Measurements from ENCODE around the gene SETBP1. TPM values are rescaled to one million over a fixed set of nuclear protein-coding genes. Genes with fewer than 3 reads are reported as not detected.

The SETBP1 gene
- total RNA-seq, 1 experiment from 2014 or later = 0.05 TPM

DNA sequence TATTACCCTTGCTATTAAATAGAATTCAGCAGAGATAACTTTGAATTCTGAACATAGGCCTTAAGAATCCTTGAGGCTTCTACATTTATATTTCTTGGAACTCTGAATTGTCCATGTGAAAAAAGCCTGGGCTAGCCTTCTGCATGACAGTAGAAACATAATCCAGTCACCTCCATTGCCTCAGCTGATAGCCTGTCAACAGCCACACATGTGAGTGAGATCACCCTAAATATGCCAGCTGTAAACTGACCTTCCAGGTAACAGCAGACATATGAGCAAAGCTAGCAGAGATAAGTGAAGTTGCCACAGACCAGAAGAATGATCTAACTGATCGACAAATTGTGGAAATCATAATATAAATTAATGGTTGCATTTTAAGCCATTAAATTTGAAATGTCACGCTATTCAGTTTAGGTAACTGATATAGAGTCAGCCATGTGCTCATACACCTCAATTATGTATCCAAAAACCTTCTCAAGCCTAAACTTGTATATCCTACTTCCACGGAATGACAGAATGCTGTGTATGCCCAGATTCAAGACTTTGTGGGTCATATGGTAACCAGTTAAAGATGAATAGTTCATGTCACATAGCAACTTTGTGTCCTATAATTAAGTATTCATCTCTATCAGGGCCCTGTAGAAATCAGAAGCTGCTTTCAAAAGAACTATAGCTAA, 48.1 kb upstream of the SETBP1 start:
- TF ChIP-seq CEBPB (IDR thresholded peaks at IDR 0.05; ENCODE audit: low read depth) (no peak), YY1 (IDR thresholded peaks at IDR 0.05; ENCODE audit: extremely low read depth, insufficient replicate concordance, low read depth, low read length) (no peak), ZBTB33 (IDR thresholded peaks at IDR 0.05; ENCODE audit: extremely low read depth, insufficient replicate concordance, low read length) (no peak), POLR2A (IDR thresholded peaks at IDR 0.05; ENCODE audit: borderline replicate concordance, extremely low read depth, insufficient read depth, insufficient read length) (no peak), CBX3 (IDR thresholded peaks at IDR 0.05; ENCODE audit: low read depth) (no peak), RAD21 (IDR thresholded peaks at IDR 0.05; ENCODE audit: low read depth) (no peak), POLR2AphosphoS5 (IDR thresholded peaks at IDR 0.05; ENCODE audit: low read depth, low read length) (no peak), ELF1 (IDR thresholded peaks at IDR 0.05; ENCODE audit: borderline replicate concordance, low read depth) (no peak), EZH2 (IDR thresholded peaks at IDR 0.05) (no peak), JUND (IDR thresholded peaks at IDR 0.05) (no peak), SRF (IDR thresholded peaks at IDR 0.05; ENCODE audit: low read depth) (no peak), EZH2phosphoT487 (IDR thresholded peaks at IDR 0.05; ENCODE audit: borderline replicate concordance) (no peak), SP1 (IDR thresholded peaks at IDR 0.05; ENCODE audit: low read depth) (no peak), ZNF274 (IDR thresholded peaks at IDR 0.05; ENCODE audit: low read depth, low read length) (no peak), FOSL1 (IDR thresholded peaks at IDR 0.05; ENCODE audit: low read depth) (no peak)
- TF ChIP-seq, protein P1, sequence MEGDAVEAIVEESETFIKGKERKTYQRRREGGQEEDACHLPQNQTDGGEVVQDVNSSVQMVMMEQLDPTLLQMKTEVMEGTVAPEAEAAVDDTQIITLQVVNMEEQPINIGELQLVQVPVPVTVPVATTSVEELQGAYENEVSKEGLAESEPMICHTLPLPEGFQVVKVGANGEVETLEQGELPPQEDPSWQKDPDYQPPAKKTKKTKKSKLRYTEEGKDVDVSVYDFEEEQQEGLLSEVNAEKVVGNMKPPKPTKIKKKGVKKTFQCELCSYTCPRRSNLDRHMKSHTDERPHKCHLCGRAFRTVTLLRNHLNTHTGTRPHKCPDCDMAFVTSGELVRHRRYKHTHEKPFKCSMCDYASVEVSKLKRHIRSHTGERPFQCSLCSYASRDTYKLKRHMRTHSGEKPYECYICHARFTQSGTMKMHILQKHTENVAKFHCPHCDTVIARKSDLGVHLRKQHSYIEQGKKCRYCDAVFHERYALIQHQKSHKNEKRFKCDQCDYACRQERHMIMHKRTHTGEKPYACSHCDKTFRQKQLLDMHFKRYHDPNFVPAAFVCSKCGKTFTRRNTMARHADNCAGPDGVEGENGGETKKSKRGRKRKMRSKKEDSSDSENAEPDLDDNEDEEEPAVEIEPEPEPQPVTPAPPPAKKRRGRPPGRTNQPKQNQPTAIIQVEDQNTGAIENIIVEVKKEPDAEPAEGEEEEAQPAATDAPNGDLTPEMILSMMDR (IDR thresholded peaks at IDR 0.05 in 2 of 3, conservative IDR thresholded peaks at IDR 0.05 in 1 of 3; ENCODE audit: borderline replicate concordance in 1 of 3, insufficient read depth in 1 of 3, low read depth in 2 of 3, low read length in 2 of 3) = no peak
- TF ChIP-seq, protein P2, sequence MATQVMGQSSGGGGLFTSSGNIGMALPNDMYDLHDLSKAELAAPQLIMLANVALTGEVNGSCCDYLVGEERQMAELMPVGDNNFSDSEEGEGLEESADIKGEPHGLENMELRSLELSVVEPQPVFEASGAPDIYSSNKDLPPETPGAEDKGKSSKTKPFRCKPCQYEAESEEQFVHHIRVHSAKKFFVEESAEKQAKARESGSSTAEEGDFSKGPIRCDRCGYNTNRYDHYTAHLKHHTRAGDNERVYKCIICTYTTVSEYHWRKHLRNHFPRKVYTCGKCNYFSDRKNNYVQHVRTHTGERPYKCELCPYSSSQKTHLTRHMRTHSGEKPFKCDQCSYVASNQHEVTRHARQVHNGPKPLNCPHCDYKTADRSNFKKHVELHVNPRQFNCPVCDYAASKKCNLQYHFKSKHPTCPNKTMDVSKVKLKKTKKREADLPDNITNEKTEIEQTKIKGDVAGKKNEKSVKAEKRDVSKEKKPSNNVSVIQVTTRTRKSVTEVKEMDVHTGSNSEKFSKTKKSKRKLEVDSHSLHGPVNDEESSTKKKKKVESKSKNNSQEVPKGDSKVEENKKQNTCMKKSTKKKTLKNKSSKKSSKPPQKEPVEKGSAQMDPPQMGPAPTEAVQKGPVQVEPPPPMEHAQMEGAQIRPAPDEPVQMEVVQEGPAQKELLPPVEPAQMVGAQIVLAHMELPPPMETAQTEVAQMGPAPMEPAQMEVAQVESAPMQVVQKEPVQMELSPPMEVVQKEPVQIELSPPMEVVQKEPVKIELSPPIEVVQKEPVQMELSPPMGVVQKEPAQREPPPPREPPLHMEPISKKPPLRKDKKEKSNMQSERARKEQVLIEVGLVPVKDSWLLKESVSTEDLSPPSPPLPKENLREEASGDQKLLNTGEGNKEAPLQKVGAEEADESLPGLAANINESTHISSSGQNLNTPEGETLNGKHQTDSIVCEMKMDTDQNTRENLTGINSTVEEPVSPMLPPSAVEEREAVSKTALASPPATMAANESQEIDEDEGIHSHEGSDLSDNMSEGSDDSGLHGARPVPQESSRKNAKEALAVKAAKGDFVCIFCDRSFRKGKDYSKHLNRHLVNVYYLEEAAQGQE (IDR thresholded peaks at IDR 0.05; ENCODE audit: low read depth) = no peak
- TF ChIP-seq, protein P3, sequence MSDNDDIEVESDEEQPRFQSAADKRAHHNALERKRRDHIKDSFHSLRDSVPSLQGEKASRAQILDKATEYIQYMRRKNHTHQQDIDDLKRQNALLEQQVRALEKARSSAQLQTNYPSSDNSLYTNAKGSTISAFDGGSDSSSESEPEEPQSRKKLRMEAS (IDR thresholded peaks at IDR 0.05) = no peak
- H3K36me3 ChIP-seq (ENCODE audit: control insufficient read depth in 1 of 2, insufficient read depth in 2 of 2, low read length in 2 of 2) = no peaks in the 10 kb centered on the region
- no peaks in the 10 kb centered on the region for H3K4me1 ChIP-seq (ENCODE audit: control insufficient read depth in 1 of 2, insufficient read depth in 2 of 2, low read length in 2 of 2)
- ATAC-seq (no peak), DNase-seq (ENCODE audit: low read depth, low spot score) (no peak)
- ChIA-PET CTCF (no interaction called here), POLR2A (no interaction called here), RAD21 (ENCODE audit: low non-redundant PET in 1 of 2, low total read pairs in 2 of 2, uncharacterized antibody in 2 of 2, unreplicated experiment in 2 of 2) (no interaction called here)
- H2AFZ ChIP-seq (ENCODE audit: low read depth, low read length, poor library complexity, severe bottlenecking) = no peak overlapping the region
- no peak overlapping the region for H3K27ac ChIP-seq (ENCODE audit: low read depth, low read length)
- BruUV-seq (replicated peaks) = no TSS peak
- intact Hi-C loops (cut with micrococcal nuclease) = no loop called here
- no peaks in the 10 kb centered on the region for H4K20me1 ChIP-seq (ENCODE audit: insufficient read depth)
- no peak overlapping the region for H3K4me3 ChIP-seq (replicated peaks in 1 of 2; ENCODE audit: low read depth in 1 of 2, low read length in 2 of 2)
- H3K27me3 ChIP-seq (ENCODE audit: insufficient read depth, low read length) = no peaks in the 10 kb centered on the region
- no peaks in the 10 kb centered on the region for H3K79me2 ChIP-seq (ENCODE audit: insufficient read depth, low read length)
- no peak overlapping the region for H3K4me2 ChIP-seq (ENCODE audit: low read length)
- H3K9me3 ChIP-seq (ENCODE audit: control insufficient read depth in 1 of 2, insufficient read depth in 1 of 2, low read depth in 1 of 2, low read length in 2 of 2) = peaks cover 4 to 45% of the 10 kb centered on the region in 2 experiments; a peak in 2 of 4 replicates
- no peak overlapping the region for H3K9ac ChIP-seq (ENCODE audit: low read length)
- H3K9me2 ChIP-seq (ENCODE audit: insufficient read depth) = no peaks in the 10 kb centered on the region
